GM12873 (cell line): ENCODE results near the gene TULP4.

ENCODE experiments used
- CTCF ChIP-seq: IDR thresholded peaks from 2 replicates; pipeline ENCODE4 v1.5.1; 2012; ENCODE audit warnings: low read depth, mild to moderate bottlenecking, moderate library complexity, low read length, control low read depth; ENCODE audit not compliant: insufficient read depth; ENCODE audit errors: missing control alignments

TULP4 gene

GRCh38 chr6:158402184-158402583, 89.9 kb downstream of the TULP4 start:
- no peak for TF ChIP-seq CTCF

GRCh38 chr6:158405933-158406332, 93.7 kb downstream of the TULP4 start:
- no peak for TF ChIP-seq CTCF

GRCh38 chr6:158406736-158407135, 94.5 kb downstream of the TULP4 start:
- TF ChIP-seq CTCF: no peak

GRCh38 chr6:158408013-158408412, 95.7 kb downstream of the TULP4 start:
- TF ChIP-seq CTCF: no peak

- no peak for TF ChIP-seq CTCF
These were observed 96.4 kb downstream of the TULP4 start for GRCh38 chr6:158408552-158409130.

GRCh38 chr6:158409451-158409850, 97.2 kb downstream of the TULP4 start:
- no peak for TF ChIP-seq CTCF

GRCh38 chr6:158410784-158411183, 98.5 kb downstream of the TULP4 start:
- TF ChIP-seq CTCF: no peak
